Activated naive CD8-positive, alpha-beta T cell treated with anti-CD3 and anti-CD28 coated beads, Interleukin-2, amount 10 ng/mL, durations not matched to agents 7 days and 5 days (primary cell): Measurements from ENCODE around the gene XCR1. TPM values are rescaled to one million over a fixed set of nuclear protein-coding genes. Genes with fewer than 3 reads are reported as not detected.

Experiments
- ATAC-seq: fragments of 150-1000 bp; cut with Tn5 transposase; one replicate; pipeline ENCODE4 v1.10.0; 2021; ENCODE audit warnings: low read depth, moderate library complexity
- POLR2A ChIA-PET: fragments of 350-600 bp; sonication (Branson Sonifier 250); formaldehyde crosslinking; loops from one replicate; lab custom pipeline; 2021; ENCODE audit warnings: antibody characterized with exemption; lab: Charles Lee
- DNase-seq: peaks from one replicate; pipeline ENCODE4 v3.0.0; 2021
- H3K27ac Mint-ChIP-seq: one replicate; pipeline ENCODE4 v1.8.0; 2022; ENCODE audit warnings: mild to moderate bottlenecking, mixed read lengths
- H3K27me3 Mint-ChIP-seq: one replicate; pipeline ENCODE4 v1.8.0; 2022; ENCODE audit warnings: mild to moderate bottlenecking, moderate library complexity, mixed read lengths
- H3K36me3 Mint-ChIP-seq: one replicate; pipeline ENCODE4 v1.8.0; 2021; ENCODE audit warnings: mild to moderate bottlenecking, mixed read lengths
- H3K4me1 Mint-ChIP-seq: one replicate; pipeline ENCODE4 v1.8.0; 2021; ENCODE audit warnings: mixed read lengths
- H3K4me3 Mint-ChIP-seq: one replicate; pipeline ENCODE4 v1.8.0; 2022; ENCODE audit warnings: mild to moderate bottlenecking, moderate library complexity, mixed read lengths
- H3K9me3 Mint-ChIP-seq: one replicate; pipeline ENCODE4 v1.8.0; 2021; ENCODE audit warnings: mixed read lengths
- total RNA-seq, 2 experiments: library from RNA; stranded (reverse); gene quantifications; one replicate each; pipeline ENCODE4 v1.2.3, GENCODE V29; 2021

The XCR1 gene
- total RNA-seq, 2 experiments from 2014 or later, result not detected

GRCh38 chr3:46031269-46031668 is 4.0 kb upstream of the XCR1 start:
- Mint-ChIP-seq H3K9me3 (peaks cover 18% of the 10 kb centered on the region), H3K4me1 (no peaks in the 10 kb centered on the region), H3K4me3 (no peak overlapping the region), H3K36me3 (peaks cover 13% of the 10 kb centered on the region), H3K27me3 (no peaks in the 10 kb centered on the region), H3K27ac (no peak overlapping the region)
- POLR2A ChIA-PET, result no interaction called here
- no peak for ATAC-seq
- no peak for DNase-seq

- H3K27ac Mint-ChIP-seq, result no peak overlapping the region
- peaks cover 19% of the 10 kb centered on the region for H3K9me3 Mint-ChIP-seq
- H3K4me3 Mint-ChIP-seq, result no peak overlapping the region
- H3K27me3 Mint-ChIP-seq, result no peaks in the 10 kb centered on the region
- POLR2A ChIA-PET, result no interaction called here
- DNase-seq, result no peak
- no peaks in the 10 kb centered on the region for H3K4me1 Mint-ChIP-seq
- peaks cover 15% of the 10 kb centered on the region for H3K36me3 Mint-ChIP-seq
- no peak for ATAC-seq
Observed at GRCh38 chr3:46030626-46031025, 3.3 kb upstream of the XCR1 start.

- no peak for DNase-seq
- Mint-ChIP-seq H3K27me3 (no peaks in the 10 kb centered on the region), H3K27ac (no peak overlapping the region), H3K4me1 (no peaks in the 10 kb centered on the region), H3K9me3 (peaks cover 19% of the 10 kb centered on the region), H3K36me3 (peaks cover 16% of the 10 kb centered on the region), H3K4me3 (no peak overlapping the region)
- POLR2A ChIA-PET, result no interaction called here
- no peak for ATAC-seq
Observed at GRCh38 chr3:46029953-46030543, 2.8 kb upstream of the XCR1 start.

- no peak overlapping the region for H3K27ac Mint-ChIP-seq
- POLR2A ChIA-PET, result interaction anchor here (0.9 kb wide), 1 partner anchor 15 kb away, joined by 3 read pairs; no protein-coding TSS in a partner anchor
- no peak overlapping the region for H3K4me3 Mint-ChIP-seq
- H3K27me3 Mint-ChIP-seq, result peaks cover 2% of the 10 kb centered on the region
- peaks cover 16% of the 10 kb centered on the region for H3K9me3 Mint-ChIP-seq
- H3K4me1 Mint-ChIP-seq, result no peaks in the 10 kb centered on the region
- H3K36me3 Mint-ChIP-seq, result peaks cover 16% of the 10 kb centered on the region
- ATAC-seq (no peak), DNase-seq (no peak)
Observed at GRCh38 chr3:46027736-46028397, 584 bp upstream of the XCR1 start.

- Mint-ChIP-seq H3K27me3 (peaks cover 4% of the 10 kb centered on the region), H3K27ac (no peak overlapping the region), H3K9me3 (peaks cover 13% of the 10 kb centered on the region), H3K36me3 (peaks cover 22% of the 10 kb centered on the region), H3K4me1 (peaks cover 1% of the 10 kb centered on the region), H3K4me3 (no peak overlapping the region)
- DNase-seq (no peak), ATAC-seq (no peak)
- POLR2A ChIA-PET, result no interaction called here
Observed at GRCh38 chr3:46025139-46025538, 2.1 kb downstream of the XCR1 start.

GRCh38 chr3:46024131-46024530 is 3.2 kb downstream of the XCR1 start:
- Mint-ChIP-seq H3K4me1 (peaks cover 5% of the 10 kb centered on the region), H3K27ac (no peak overlapping the region), H3K4me3 (no peak overlapping the region), H3K27me3 (peaks cover 4% of the 10 kb centered on the region), H3K9me3 (peaks cover 11% of the 10 kb centered on the region), H3K36me3 (peaks cover 26% of the 10 kb centered on the region)
- no peak for DNase-seq
- ATAC-seq, result no peak
- POLR2A ChIA-PET, result no interaction called here

- H3K36me3 Mint-ChIP-seq, result peaks cover 20% of the 10 kb centered on the region
- POLR2A ChIA-PET, result no interaction called here
- ATAC-seq, result no peak
- H3K4me3 Mint-ChIP-seq, result no peak overlapping the region
- no peak for DNase-seq
- peaks cover 7% of the 10 kb centered on the region for H3K9me3 Mint-ChIP-seq
- H3K27ac Mint-ChIP-seq, result no peak overlapping the region
- H3K27me3 Mint-ChIP-seq, result peaks cover 4% of the 10 kb centered on the region
- peaks cover 5% of the 10 kb centered on the region for H3K4me1 Mint-ChIP-seq
Observed at GRCh38 chr3:46022909-46023785, 4.1 kb downstream of the XCR1 start.

GRCh38 chr3:46021516-46021915 is 5.8 kb downstream of the XCR1 start:
- no peak overlapping the region for H3K27ac Mint-ChIP-seq
- H3K36me3 Mint-ChIP-seq, result peaks cover 15% of the 10 kb centered on the region
- H3K4me1 Mint-ChIP-seq, result peaks cover 11% of the 10 kb centered on the region
- no peak overlapping the region for H3K4me3 Mint-ChIP-seq
- ATAC-seq (no peak), DNase-seq (no peak)
- POLR2A ChIA-PET, result no interaction called here
- peaks cover 4% of the 10 kb centered on the region for H3K27me3 Mint-ChIP-seq
- H3K9me3 Mint-ChIP-seq, result peaks cover 1% of the 10 kb centered on the region

GRCh38 chr3:46020766-46021510 is 6.3 kb downstream of the XCR1 start:
- Mint-ChIP-seq H3K9me3 (no peaks in the 10 kb centered on the region), H3K36me3 (peaks cover 13% of the 10 kb centered on the region), H3K4me3 (no peak overlapping the region), H3K27ac (peak overlapping the region; percentile 36), H3K4me1 (peaks cover 11% of the 10 kb centered on the region), H3K27me3 (peaks cover 4% of the 10 kb centered on the region)
- POLR2A ChIA-PET, result no interaction called here
- DNase-seq (no peak), ATAC-seq (no peak)

- Mint-ChIP-seq H3K27ac (peak overlapping the region; percentile 1), H3K36me3 (peaks cover 12% of the 10 kb centered on the region), H3K4me1 (peaks cover 16% of the 10 kb centered on the region), H3K27me3 (peaks cover 3% of the 10 kb centered on the region), H3K4me3 (no peak overlapping the region), H3K9me3 (peaks cover under 1% of the 10 kb centered on the region)
- no peak for ATAC-seq
- POLR2A ChIA-PET, result no interaction called here
- no peak for DNase-seq
Observed at GRCh38 chr3:46019707-46020106, 7.6 kb downstream of the XCR1 start.

GRCh38 chr3:46017720-46018119 is 9.6 kb downstream of the XCR1 start:
- H3K9me3 Mint-ChIP-seq, result peaks cover 4% of the 10 kb centered on the region
- DNase-seq, result no peak
- peaks cover 22% of the 10 kb centered on the region for H3K4me1 Mint-ChIP-seq

GRCh38 chr3:46013316-46014094 is 13.8 kb downstream of the XCR1 start:
- POLR2A ChIA-PET, result interaction anchor here (0.9 kb wide), 1 partner anchor 74 kb away, joined by 3 read pairs; no protein-coding TSS in a partner anchor
- Mint-ChIP-seq H3K36me3 (peaks cover 1% of the 10 kb centered on the region), H3K9me3 (peaks cover 7% of the 10 kb centered on the region)

More at GRCh38 chr3:46017720-46018119, 9.6 kb downstream of the XCR1 start:
- Mint-ChIP-seq H3K27me3 (peaks cover 2% of the 10 kb centered on the region), H3K27ac (no peak overlapping the region), H3K36me3 (peaks cover 13% of the 10 kb centered on the region), H3K4me3 (no peak overlapping the region)
- no peak for ATAC-seq
- POLR2A ChIA-PET, result no interaction called here

More at GRCh38 chr3:46013316-46014094, 13.8 kb downstream of the XCR1 start:
- Mint-ChIP-seq H3K27ac (no peak overlapping the region), H3K27me3 (no peaks in the 10 kb centered on the region), H3K4me3 (no peak overlapping the region), H3K4me1 (peaks cover 27% of the 10 kb centered on the region)
- ATAC-seq, result no peak
- DNase-seq, result no peak
